GM18517 (cell line): ENCODE measurements around the gene GRIK4.

Experiments
- ATAC-seq: cut with Tn5 transposase; IDR thresholded peaks from one replicate; pipeline ENCODE4 v1.9.1; 2021; ENCODE audit warnings: mild to moderate bottlenecking, moderate library complexity; ENCODE audit not compliant: unreplicated experiment

Gene GRIK4

DNA sequence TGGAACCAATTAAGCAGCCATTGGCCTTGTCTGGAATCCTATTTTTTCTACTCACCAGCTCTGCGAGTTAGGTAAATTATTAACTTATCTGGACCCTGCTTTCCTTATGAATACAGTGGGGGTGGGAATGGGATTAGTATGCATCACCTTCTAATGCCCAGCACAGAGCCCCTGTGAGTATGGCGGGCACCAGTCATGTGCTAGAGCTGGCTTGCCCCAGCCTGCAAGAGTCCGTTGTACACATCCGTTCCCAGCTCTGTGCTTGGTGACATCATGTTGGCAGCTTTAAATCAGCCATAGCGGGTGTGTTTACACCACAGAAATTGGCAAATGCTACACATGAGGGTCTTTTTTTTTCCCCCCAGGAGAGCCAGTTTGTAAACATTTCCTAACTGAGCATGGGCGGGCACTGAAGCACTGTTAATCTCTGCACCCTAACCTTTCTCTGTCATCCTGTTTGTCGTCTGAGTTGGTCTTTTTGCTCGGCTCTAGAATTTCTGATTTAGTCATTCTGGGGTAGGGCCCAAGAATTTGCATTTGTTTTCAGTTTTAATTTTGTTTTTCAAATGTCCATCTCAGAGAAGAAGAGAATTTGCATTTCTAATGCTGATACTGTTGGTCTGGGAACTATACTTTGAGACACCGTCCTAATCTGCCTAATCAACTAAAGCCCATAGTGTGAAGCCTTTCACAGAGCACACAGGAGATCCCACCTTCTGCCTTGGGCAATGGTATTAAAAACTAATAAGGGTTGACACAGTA is 382.1 kb downstream of the GRIK4 start:
- ATAC-seq = peak; percentile 63

DNA sequence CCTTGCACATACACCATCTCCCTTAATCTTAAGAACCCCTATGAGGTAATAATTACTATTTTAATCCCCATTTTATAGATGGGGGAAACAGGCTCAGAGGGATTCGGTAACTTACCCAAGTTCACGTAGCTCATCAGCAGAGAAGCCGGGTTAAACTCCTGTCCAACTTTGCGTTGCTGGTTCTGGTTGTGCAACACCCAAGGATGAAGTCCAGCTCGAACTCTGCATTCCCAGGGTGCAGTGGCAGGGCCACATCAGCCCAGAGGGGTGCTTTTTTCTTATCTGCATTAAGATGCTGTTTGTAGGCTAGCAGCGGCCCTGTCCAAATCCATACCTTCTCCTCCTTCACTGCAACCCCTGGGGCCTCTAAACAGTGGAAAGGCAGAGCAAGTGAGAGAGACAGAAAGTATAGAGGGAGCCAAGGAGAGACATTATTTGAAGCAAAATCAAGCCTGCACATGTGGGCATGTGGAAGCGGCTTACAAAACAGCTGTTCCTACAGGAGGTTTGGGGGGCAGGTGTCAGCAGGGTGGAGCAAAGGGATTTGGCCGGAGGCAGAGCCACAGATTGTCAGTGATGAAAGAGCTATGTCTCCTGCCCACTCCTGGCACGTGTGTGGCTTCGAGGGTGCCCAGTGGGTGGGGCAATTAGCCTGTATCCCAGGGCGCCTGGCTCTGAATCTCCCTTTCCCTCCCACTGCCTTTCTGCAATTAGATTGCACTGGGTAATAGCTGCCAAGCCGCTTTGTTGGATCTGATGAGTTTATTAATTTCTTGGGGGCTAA is 382.8 kb downstream of the GRIK4 start:
- ATAC-seq = no peak

DNA sequence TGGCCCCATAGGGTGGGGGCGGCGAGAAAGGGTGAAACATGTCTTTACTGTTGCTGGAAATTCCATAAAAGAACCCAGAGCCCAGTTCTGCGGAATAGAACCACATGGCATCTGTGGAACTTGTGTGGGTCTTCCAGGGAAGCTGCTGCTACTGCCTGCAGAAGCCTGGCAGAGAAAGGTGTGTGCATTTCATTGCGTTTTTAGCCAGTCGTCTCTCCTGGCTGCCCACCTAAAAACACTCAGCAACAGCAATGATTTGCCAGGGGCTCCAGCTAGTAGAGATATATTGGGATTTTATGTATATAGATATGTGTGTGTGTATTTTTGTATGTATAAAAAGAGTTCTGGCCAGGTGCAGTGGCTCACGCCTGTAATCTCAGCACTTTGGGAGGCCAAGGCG is 385.1 kb downstream of the GRIK4 start:
- no peak for ATAC-seq

DNA sequence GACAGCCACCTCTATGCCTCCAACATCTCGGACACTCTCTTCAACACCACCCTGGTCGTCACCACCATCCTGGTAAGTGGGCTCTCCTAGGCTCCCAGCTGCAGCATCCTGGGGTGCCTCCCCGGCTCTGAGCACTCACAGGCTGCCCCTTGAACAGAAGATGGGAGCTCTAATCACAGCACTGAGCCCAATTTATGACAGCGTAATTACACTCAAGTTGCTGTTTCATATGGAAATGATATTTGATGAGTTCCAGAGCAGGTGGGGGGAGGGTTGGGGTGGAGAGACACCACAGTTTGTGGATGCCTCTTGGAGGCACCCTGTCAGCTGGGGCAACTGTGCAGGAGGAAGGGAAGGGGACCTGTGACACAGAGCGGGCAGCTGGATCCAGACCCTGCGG is 387.0 kb downstream of the GRIK4 start:
- no peak for ATAC-seq

DNA sequence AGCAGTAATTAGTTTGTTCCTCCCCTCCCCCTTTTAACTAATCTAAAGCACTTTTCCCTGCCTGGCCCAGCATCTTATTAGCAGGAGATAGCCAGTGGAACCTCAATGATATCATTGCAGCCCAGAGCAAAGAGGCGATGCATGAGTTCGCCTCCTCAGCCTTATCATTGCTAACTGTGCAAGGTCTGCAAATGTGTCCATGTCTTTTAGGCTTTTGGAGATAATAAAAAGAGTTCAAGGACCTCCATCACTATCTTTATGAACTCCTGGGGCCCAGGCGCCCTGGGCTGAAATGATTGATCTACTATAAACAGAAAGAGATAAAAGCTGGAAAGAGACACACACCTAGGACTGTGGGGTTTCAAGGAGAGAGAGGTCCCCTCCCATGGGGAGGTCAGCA is 388.2 kb downstream of the GRIK4 start:
- ATAC-seq = no peak

DNA sequence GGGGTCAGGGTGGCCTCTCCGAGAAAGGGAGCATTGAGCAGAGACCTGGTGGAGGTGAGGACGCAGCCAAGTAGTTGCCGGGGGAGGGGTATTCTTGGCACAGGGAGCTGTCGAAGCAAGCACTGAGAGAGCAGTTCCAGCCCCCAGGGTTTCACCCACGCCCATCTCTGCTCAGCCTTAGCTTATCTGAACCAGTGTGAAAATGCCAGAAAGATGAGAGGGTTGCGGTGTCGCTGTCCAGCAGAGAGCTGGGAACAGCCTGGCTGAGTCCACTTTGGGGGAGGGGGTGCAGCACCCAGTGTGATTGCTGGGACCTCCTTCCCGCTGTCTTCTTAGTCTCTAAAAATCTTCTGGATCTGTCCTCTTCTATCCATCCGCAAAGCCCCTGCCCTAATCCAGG is 389.1 kb downstream of the GRIK4 start:
- no peak for ATAC-seq

DNA sequence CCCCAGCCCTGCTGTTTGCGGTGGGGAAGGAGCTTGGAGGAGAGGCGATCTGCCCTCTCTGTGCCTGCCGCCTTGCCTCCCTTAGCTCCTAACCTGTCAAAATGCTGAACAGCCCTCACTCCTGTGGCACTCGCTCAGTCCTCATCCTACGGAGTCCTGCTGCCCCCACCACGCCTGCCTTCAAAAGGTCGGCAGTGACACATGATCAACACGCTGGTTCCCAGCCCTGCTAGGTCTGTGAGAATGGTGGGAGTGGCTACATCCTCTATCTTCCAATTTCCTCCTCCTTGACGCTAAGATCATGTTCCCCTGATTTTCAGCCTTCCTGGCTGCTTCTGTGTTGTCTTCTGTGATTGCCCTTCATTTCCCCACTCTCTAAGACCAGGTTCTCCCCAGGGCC is 392.1 kb downstream of the GRIK4 start:
- ATAC-seq = no peak

DNA sequence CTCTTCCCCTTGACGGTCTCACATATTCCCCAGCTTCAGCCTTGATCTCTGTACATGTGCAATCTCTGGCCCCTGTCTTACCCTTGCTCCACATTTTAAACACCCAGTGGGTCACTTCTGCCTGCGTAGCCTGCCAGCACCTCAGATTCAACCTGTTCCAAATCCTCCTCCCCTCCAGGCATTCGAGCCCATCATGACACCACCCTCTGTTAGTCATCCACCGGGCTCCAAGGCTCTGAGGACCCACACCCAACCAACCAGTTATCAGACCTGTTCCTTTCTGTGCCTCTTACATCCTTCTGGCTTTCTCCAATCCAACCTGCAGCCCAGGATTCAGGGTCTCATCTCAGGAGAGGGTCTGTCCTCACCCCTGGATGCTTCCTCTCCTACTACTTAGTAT is 392.6 kb downstream of the GRIK4 start:
- no peak for ATAC-seq

DNA sequence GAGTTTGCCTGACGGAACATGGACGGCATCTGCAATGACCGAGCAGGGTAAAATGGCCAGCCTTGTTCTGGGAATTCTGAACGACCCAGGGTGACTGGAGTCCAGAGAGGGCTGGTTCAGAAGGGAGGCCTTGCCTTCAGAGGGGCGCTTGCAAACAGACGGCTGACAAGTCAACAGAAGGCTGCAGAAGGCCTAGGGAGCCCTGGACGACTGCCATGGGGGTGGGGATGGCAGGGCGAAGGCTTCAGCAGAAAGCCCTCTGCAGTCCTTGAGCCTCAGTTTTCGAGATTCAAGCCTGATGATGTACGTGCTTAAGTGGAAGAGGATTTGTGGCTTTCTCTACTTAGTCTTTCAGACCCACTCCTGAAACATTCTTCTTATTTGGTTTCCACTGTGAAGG is 395.2 kb downstream of the GRIK4 start:
- ATAC-seq = no peak

DNA sequence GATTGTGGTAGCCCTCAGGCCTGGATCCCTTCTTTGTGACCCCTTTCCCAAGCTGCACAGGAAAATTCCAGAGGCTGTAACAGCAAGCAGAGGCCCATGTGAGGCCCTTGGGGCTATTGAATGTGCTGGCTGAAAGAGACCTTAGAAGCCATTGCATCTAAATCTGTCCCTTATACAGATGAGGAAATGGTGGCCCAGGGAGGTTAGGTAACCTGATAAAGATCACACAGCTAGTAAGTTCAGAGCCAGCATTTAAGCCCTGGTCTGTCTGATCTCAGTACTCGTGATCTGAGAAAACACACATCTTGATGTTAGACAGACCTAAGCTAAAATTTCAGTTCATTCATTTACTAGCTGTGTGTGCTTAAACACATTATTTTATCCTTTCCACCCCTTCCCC is 396.4 kb downstream of the GRIK4 start:
- ATAC-seq = no peak

DNA sequence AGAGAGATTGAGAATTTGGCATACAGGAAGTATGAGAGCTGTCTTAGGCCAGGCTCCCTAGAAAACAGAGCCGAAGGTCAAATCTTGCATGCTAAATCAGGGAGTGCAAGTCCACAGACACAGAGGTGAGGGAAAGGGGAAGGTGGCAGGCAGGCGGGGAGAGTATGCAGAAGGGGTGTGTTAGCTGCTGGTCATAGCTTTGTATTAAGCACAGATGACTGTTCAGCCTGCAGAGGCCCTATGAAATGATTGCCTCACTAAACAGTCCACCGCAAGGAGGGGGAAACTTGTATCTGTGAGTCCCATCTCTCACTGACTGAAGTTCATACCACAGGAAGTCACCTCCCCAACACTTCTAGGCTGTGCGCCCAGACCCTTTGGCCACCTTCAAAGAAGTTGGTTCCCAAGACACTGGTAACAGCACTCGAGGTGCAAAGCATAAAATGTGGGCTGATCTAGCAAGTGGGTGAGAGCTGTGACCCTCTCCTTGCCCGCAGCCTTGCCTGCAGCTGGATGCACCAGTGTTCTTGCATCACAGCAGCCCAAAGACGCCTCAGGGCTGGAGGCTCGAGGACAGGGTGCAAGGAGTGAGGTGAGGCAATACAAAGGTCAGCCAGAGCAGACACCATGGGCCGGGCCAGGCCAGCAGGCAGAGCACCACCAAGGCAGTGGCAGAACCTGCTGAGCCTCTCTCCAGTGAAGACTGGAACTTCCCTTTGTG is 397.1 kb downstream of the GRIK4 start:
- no peak for ATAC-seq

DNA sequence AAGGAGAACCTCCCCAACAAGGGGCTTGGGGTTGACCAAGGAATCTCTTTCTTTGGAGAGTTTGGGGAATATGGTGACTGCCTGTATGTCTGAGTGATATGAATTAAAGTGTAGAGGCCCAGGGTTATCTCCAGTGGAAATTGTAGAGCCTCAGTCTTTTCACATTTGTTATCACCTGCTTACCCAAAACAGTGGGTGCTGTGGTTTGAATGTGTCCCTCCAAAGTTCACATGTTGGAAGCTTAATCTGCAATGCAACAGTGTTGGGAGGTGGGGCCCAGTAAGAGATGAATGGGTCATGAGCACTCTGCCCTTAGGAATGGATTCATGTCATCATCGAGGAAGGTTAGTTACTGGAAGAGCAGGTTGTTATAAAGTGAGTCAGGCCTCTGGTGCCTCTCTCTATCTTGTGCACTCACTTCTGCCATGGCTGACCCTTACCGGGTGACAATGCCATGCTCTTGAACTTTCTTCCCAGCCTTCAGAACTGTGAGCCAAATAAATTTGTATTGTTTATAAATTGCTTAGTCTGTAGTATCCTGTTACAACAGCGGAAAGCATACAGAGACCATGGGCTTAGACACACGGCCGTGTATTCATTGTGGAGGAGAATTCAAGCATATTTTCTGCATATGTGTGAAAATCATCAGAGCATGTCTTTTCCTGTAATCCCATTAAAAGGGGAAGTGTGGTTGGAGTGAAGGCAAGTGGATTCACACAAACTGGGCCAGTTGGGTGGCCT is 398.3 kb downstream of the GRIK4 start:
- no peak for ATAC-seq

DNA sequence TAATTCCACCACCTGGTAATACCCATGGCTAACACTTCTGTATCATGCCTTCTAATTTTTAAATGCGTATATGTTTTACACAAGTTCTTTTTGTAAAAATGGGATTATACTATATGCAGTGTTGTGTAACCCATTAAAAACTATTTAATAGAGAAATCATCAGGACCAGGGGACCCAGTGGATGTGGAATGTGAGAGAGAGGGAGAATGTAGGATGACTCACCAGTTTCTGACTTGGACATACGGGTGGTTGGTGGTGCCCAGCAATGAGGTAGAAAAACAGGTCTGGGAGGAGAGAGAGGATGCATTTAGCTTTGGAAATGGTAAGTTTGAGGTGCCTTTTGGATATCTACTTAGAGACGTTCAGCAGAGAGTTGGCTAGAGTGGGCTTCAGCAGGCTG is 400.4 kb downstream of the GRIK4 start:
- no peak for ATAC-seq

DNA sequence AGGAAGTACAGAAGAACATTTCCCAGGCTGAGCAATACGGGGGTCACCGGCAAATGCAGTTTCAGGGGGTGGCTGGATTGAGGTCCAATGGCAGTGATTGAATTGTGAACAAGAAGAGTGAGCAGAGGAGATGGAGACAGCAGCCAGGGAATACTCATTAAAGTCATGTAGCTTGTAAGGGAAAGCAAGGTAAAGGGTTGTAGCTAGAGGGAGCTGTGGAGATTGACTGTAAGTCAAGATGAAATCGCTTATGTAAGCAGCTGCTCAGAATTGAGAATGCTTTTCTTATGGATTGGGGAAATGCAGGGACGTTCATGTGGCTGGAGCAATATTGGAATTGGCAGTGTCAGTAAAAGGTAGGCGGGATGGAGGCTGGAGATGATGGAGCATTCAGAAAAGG is 401.0 kb downstream of the GRIK4 start:
- ATAC-seq = no peak

DNA sequence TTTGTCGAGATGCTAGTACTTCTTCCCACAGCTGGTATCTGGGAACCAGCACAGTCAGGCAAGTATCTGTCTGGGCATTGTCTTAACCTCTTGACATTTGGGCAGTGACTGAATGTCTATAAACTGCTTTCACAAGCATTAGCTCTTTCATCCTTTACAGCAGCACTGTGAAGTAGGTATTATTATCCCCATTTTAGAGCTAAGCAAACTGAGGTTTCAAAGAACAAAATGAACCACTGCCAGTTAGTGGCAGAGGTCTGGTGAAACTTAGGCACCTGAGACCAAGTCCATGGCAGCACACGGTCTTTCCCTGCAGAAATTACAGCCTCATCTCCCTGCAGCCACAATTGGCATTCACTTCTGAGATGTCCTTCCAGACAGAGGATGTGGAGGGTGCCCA is 401.4 kb downstream of the GRIK4 start:
- ATAC-seq = no peak

DNA sequence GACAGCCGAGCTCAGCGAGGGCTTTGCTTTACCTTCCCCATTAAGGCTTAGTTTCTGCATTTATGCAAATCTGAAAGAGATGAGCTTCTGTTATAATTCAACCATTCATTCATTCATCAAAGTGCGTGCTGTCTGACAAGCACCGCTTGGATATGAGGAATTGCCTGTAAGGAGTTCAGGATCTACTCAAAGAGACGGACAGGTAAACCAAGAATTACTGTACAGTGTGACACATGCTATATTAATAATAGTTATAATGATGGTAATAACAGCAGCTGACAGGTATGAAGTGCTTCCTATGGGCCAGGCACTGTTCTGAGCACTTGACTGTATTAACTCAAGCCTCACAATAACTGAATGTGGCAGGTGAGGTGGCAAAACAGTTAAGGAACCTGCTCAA is 402.5 kb downstream of the GRIK4 start:
- ATAC-seq = no peak

DNA sequence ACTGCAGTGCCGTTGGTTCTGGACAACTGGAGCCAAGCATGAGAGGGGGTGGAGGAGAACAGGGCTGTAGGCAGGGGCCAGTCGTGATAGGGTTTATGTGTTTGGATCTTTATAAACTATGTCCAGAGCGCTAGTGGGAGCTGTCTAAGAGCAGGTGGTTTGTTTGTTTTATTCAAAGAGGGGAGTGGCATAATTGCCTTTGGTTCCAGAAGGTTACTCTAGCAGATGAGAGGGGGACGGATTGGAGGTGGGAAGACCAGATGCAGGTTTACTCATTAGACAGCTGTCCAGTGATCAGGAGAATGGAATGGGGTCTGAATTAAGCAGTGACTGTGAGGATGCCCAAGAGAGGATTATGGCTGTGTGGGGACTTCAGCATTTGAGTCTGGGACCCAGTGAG is 403.1 kb downstream of the GRIK4 start:
- ATAC-seq = no peak

DNA sequence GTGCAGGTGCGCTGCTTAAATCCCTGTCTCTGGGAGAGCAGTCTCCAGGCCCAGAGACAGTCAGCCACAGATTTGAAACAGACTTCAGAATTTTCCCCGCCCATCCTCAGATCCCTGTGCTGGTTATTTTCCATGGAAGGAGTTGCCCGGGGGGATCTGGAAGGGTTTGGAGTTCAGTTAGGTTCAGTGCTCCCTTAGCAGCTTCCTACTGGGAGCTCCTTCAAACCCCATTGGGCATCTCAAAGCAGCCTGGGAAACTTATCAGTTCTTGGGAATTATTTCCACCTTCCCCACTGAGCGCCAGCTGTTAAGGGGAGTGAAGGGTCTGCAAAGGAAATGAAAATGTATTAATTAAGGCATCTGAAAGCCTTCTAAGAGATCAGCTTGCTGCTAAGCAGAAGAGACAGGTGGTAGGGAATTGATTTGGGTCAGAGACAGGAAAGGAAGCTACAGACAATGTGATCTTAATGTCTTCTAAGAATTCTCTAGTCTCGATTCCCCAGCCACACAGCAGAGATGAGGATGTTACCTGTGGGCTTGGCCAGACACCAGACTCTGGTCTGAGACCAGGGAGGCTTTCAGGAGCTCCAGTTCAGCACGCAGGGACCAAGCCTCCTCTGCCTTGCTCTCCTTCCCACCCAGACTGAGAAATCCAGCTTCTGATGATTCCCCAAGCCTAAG is 406.2 kb downstream of the GRIK4 start:
- ATAC-seq = no peak

DNA sequence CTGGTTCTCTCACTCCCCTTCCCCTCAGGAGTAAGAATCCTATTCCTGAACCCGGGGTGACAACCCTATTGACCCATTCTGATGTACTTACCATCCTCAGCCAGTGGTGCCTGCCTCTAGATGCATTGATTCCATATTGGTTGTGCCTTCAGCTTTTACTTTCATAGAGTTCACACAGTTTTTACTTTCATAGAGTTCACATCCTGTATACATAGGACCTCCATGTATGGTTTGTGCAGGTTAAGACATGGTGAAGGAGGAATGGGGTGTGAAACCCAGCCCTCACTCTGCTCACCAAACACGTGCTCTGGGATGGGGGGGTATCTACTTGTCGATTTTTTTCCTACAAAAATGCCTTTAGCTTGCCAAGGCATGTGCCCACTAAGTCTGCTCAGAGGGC is 406.7 kb downstream of the GRIK4 start:
- no peak for ATAC-seq

DNA sequence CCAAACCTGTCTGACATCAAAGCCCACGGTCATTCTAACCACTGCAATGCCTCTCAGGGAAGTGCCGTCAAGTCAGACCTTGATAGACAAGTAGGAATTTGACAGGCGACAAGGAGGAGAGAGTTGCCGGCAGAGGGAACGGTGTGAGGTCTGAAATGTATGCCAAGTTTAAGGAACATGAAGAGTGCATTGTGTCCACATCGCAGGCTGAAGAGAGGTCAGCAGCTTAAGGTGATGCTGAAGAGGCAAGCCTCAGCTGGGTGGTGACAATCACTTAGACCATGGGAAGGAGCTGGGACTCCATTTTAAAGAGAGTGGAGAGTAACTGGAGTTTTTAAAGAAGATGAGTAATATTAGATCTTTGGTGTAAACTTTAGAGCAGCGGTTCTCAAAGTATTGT is 407.5 kb downstream of the GRIK4 start:
- no peak for ATAC-seq

DNA sequence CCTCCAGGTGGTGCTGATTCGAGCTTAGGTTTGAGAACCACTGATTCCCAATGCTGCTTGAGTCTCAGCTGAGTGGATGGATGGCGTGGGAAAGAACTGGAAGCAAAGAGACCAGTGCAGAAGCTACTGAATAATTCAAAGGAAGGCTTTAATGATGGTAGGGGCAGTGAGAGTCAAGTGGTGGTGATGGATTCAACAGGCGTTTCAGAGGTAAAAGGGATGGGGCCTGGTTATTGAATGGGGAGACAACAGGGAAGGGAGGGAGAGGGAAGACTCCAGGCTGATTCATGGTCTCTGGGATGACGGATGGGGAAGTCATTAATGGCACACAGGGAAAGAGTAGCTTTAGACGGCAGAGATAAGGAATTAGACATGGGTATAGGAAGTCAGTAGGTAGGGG is 408.0 kb downstream of the GRIK4 start:
- ATAC-seq = no peak
